CD4-positive, CD25-positive, alpha-beta regulatory T cell (primary cell): ENCODE results near the gene IL23A. TPM values are rescaled to one million over a fixed set of nuclear protein-coding genes. Genes with fewer than 3 reads are reported as not detected.
"Not testable (repeated sequence)": the region's sequence is repeated elsewhere in the genome, so short reads cannot be mapped to it uniquely, and the experiment has no call there.

Experiments used
- ATAC-seq, 2 donors: fragments of 150-1000 bp; cut with Tn5 transposase; one replicate each; pipeline ENCODE4 v1.10.0; 2021; ENCODE audit warnings: low read depth in 2 of 2, moderate number of reproducible peaks in 2 of 2, moderate library complexity in 1 of 2
- DNase-seq, 3 donors: peaks; one replicate each; pipeline versions ENCODE4 v3.0.0 to v3.0.0-alpha.2; 2012 to 2022; ENCODE audit warnings: mixed read lengths in 1 of 3
- H3K27ac ChIP-seq: one replicate; pipeline ENCODE4 v1.7.0; 2013; ENCODE audit warnings: mild to moderate bottlenecking, low read length; ENCODE audit not compliant: insufficient read depth, poor library complexity, severe bottlenecking
- H3K27me3 ChIP-seq: one replicate; pipeline ENCODE4 v1.7.0; 2013; ENCODE audit warnings: low read length; ENCODE audit not compliant: control insufficient read depth, insufficient read depth
- H3K36me3 ChIP-seq: one replicate; pipeline ENCODE4 v1.7.0; 2013; ENCODE audit warnings: mild to moderate bottlenecking, low read length, moderate library complexity; ENCODE audit not compliant: control insufficient read depth, insufficient read depth
- H3K4me1 ChIP-seq: 2 replicates; pipeline ENCODE4 v1.7.0; 2013; ENCODE audit warnings: mild to moderate bottlenecking, low read length; ENCODE audit not compliant: insufficient read depth, control insufficient read depth, poor library complexity, severe bottlenecking
- H3K4me3 ChIP-seq: one replicate; pipeline ENCODE4 v1.7.0; 2013; ENCODE audit warnings: low read depth, mild to moderate bottlenecking, low read length, moderate library complexity
- H3K9me3 ChIP-seq, 2 experiments: 1 replicate in 1 of 2; 2 replicates in 1 of 2; pipeline ENCODE4 v1.7.0; 2013; ENCODE audit warnings: low read length in 2 of 2, mild to moderate bottlenecking in 1 of 2, moderate library complexity in 1 of 2; ENCODE audit not compliant: control insufficient read depth in 2 of 2
- H3K27ac Mint-ChIP-seq, 3 donors: one replicate each; pipeline ENCODE4 v1.8.0; 2020 to 2022; ENCODE audit warnings: mild to moderate bottlenecking in 3 of 3, mixed read lengths in 3 of 3, moderate library complexity in 2 of 3
- H3K27me3 Mint-ChIP-seq: one replicate; pipeline ENCODE4 v1.8.0; 2022; ENCODE audit warnings: mild to moderate bottlenecking, mixed read lengths
- H3K36me3 Mint-ChIP-seq: one replicate; pipeline ENCODE4 v1.8.0; 2020; ENCODE audit warnings: mixed read lengths
- H3K4me1 Mint-ChIP-seq, 4 donors: one replicate each; pipeline ENCODE4 v1.8.0; 2020 to 2022; ENCODE audit warnings: mixed read lengths in 4 of 4, mild to moderate bottlenecking in 1 of 4
- H3K4me3 Mint-ChIP-seq, 4 donors: one replicate each; pipeline ENCODE4 v1.8.0; 2020 to 2022; ENCODE audit warnings: mild to moderate bottlenecking in 4 of 4, mixed read lengths in 4 of 4, moderate library complexity in 3 of 4
- H3K9me3 Mint-ChIP-seq, 7 donors: one replicate each; pipeline ENCODE4 v1.8.0; 2020 to 2022; ENCODE audit warnings: mixed read lengths in 7 of 7, mild to moderate bottlenecking in 3 of 7, moderate library complexity in 2 of 7
- polyA plus RNA-seq, 4 donors: library from polyadenylated mRNA; unstranded; fragments of 300-500 nt; fragmentation: Illumina TruSeq; gene quantifications; one replicate each; pipeline ENCODE4 v1.2.3, GENCODE V29; 2021
- total RNA-seq: library from RNA; stranded (reverse); gene quantifications from one replicate; pipeline ENCODE4 v1.2.3, GENCODE V29; 2022

The IL23A gene
- total and polyA plus RNA-seq, 5 donors from 2014 or later, result 12.2 to 27.1 (median 18.3) TPM

- peak; percentile 95 to 98 (median 95) for DNase-seq
- Histone ChIP-seq H3K4me1 (peaks cover 14% of the 10 kb centered on the region), H3K36me3 (peaks cover 14% of the 10 kb centered on the region), H3K27ac (peak within 1 kb of the TSS; percentile 93), H3K9me3 (no peaks in the 10 kb centered on the region), H3K27me3 (no peaks in the 10 kb centered on the region), H3K4me3 (peak within 1 kb of the TSS; percentile 82)
- ATAC-seq, result peak; percentile 92 to 94
- Mint-ChIP-seq H3K4me3 (peak within 1 kb of the TSS; percentile 98 to 100 (median 98)), H3K27me3 (no peaks in the 10 kb centered on the region), H3K27ac (peak within 1 kb of the TSS; percentile 98 to 99 (median 99)), H3K9me3 (no peaks in the 10 kb centered on the region), H3K4me1 (peaks cover 4 to 24% (median 8%) of the 10 kb centered on the region in 4 donors), H3K36me3 (peaks cover 17% of the 10 kb centered on the region)
Observed at GRCh38 chr12:56315622-56316473, 22.8 kb upstream of the IL23A start, which contains the start of gene CNPY2. CNPY2 (minus strand) TSS chr12:56315988; CDS start chr12:56315217, 771 bp downstream.

GRCh38 chr12:56317675-56318074 is 21.0 kb upstream of the IL23A start:
- Histone ChIP-seq H3K36me3 (peaks cover 14% of the 10 kb centered on the region), H3K4me1 (peaks cover 14% of the 10 kb centered on the region), H3K27me3 (no peaks in the 10 kb centered on the region), H3K27ac (no peak overlapping the region), H3K9me3 (no peaks in the 10 kb centered on the region), H3K4me3 (no peak overlapping the region)
- ATAC-seq (no peak), DNase-seq (no peak)
- Mint-ChIP-seq H3K27ac (no peak overlapping the region), H3K27me3 (no peaks in the 10 kb centered on the region), H3K4me3 (peak overlapping the region in 1 of 4 donors; percentile 25), H3K36me3 (peaks cover 25% of the 10 kb centered on the region), H3K4me1 (peaks cover 4 to 24% (median 8%) of the 10 kb centered on the region in 4 donors), H3K9me3 (no peaks in the 10 kb centered on the region)

DNA sequence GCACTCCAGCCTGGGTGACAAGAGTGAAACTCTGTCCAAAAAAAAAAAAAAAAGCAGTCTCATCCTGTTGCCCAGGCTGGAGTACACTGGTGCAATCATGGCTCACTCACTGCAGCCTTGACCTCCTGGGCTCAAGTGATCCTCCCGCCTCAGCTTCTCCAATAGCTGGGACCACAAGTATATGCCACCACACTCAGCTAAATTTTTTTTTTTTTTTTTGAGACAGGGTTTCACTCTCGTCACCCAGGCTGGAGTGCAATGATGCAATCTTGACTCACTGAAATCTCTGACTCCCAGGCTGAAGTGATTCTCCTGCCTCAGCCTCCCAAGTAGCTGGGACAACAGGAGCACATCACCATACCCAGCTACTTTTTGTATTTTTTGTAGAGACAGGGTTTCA is 17.7 kb upstream of the IL23A start:
- no peaks in the 10 kb centered on the region for H3K27me3 ChIP-seq
- no peak overlapping the region for H3K27ac ChIP-seq
- peaks cover 5% of the 10 kb centered on the region for H3K4me1 ChIP-seq
- ATAC-seq, result no peak
- DNase-seq, result no peak
- Mint-ChIP-seq H3K36me3 (peaks cover 46% of the 10 kb centered on the region), H3K27ac (peak overlapping the region in 1 of 3 donors; percentile 66), H3K9me3 (no peaks in the 10 kb centered on the region), H3K4me3 (no peak overlapping the region), H3K27me3 (no peaks in the 10 kb centered on the region), H3K4me1 (peaks cover 0 to 6% (median 4%) of the 10 kb centered on the region in 4 donors)
- no peaks in the 10 kb centered on the region for H3K9me3 ChIP-seq
- peaks cover 43% of the 10 kb centered on the region for H3K36me3 ChIP-seq
- no peak overlapping the region for H3K4me3 ChIP-seq

DNA sequence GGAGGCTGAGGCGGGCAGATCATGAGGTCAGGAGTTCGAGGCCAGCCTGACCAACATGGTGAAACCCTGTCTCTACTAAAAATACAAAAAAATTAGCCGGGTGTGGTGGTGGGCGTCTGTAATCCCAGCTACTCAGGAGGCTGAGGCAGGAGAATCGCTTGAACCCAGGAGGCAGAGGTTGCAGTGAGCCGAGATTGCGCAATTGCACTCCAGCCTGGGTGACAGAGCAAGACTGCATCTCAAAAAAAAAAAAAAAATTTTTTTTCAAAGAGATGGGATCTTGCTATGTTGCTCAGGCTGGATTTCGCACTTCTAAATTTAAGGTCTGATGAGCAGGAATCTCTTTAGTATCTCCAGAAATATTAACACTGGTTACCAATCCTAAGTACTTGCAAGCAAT is 17.1 kb upstream of the IL23A start:
- H3K9me3 Mint-ChIP-seq, H3K4me3 Mint-ChIP-seq, H3K27ac Mint-ChIP-seq, ATAC-seq, H3K4me3 ChIP-seq, H3K4me1 ChIP-seq, DNase-seq, H3K9me3 ChIP-seq, H3K27me3 Mint-ChIP-seq, H3K27me3 ChIP-seq, H3K4me1 Mint-ChIP-seq, H3K27ac ChIP-seq: not testable (repeated sequence)
- peaks cover 49% of the 10 kb centered on the region for H3K36me3 ChIP-seq
- H3K36me3 Mint-ChIP-seq, result peaks cover 50% of the 10 kb centered on the region

GRCh38 chr12:56324206-56324605 is 14.5 kb upstream of the IL23A start:
- no peak overlapping the region for H3K27ac Mint-ChIP-seq

GRCh38 chr12:56326126-56326525 is 12.6 kb upstream of the IL23A start:
- H3K4me1 Mint-ChIP-seq, result peaks cover under 1 to 7% (median 2%) of the 10 kb centered on the region in 4 donors
- ATAC-seq (no peak), DNase-seq (no peak)
- Histone ChIP-seq H3K36me3 (peaks cover 55% of the 10 kb centered on the region), H3K9me3 (no peaks in the 10 kb centered on the region), H3K4me1 (no peaks in the 10 kb centered on the region), H3K27ac (no peak overlapping the region), H3K27me3 (no peaks in the 10 kb centered on the region), H3K4me3 (no peak overlapping the region)
- H3K27me3 Mint-ChIP-seq, result no peaks in the 10 kb centered on the region
- H3K4me3 Mint-ChIP-seq, result no peak overlapping the region
- H3K9me3 Mint-ChIP-seq, result no peaks in the 10 kb centered on the region
- peaks cover 60% of the 10 kb centered on the region for H3K36me3 Mint-ChIP-seq
- peak overlapping the region in 2 of 3 donors; percentile 35 to 77 for H3K27ac Mint-ChIP-seq

More at GRCh38 chr12:56324206-56324605, 14.5 kb upstream of the IL23A start:
- Histone ChIP-seq H3K9me3 (no peaks in the 10 kb centered on the region), H3K27me3 (no peaks in the 10 kb centered on the region), H3K36me3 (peaks cover 60% of the 10 kb centered on the region), H3K27ac (no peak overlapping the region), H3K4me3 (no peak overlapping the region), H3K4me1 (no peaks in the 10 kb centered on the region)
- no peak for DNase-seq
- no peak overlapping the region for H3K4me3 Mint-ChIP-seq
- H3K4me1 Mint-ChIP-seq, result peaks cover 0 to 7% (median 0%) of the 10 kb centered on the region in 4 donors
- H3K27me3 Mint-ChIP-seq, result no peaks in the 10 kb centered on the region
- H3K36me3 Mint-ChIP-seq, result peaks cover 63% of the 10 kb centered on the region
- no peak for ATAC-seq
- H3K9me3 Mint-ChIP-seq, result no peaks in the 10 kb centered on the region

DNA sequence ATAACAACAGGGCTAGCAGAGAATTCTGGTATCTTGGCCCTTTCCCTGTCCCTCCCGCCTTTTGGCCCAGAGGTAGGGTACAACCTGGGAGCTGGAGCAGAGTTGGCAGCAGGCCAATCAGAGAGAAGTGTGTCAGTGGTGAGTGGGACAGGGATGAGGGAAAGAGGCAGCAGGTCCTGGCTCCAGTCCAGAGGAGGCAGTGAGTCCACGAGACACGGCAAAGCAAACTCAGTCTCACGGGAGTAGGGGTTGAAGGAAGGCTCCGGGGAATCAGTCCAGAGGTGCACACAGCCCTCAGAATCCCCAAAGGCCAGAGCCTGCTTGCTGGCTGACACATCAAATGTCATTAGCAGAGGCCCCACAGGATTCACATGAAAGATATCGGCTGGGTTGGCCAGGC is 12.2 kb upstream of the IL23A start:
- Histone ChIP-seq H3K27ac (no peak overlapping the region), H3K4me1 (no peaks in the 10 kb centered on the region), H3K4me3 (no peak overlapping the region), H3K27me3 (no peaks in the 10 kb centered on the region), H3K36me3 (peaks cover 55% of the 10 kb centered on the region), H3K9me3 (no peaks in the 10 kb centered on the region)
- no peak for ATAC-seq
- H3K4me1 Mint-ChIP-seq, result peaks cover 4 to 11% (median 5%) of the 10 kb centered on the region in 4 donors
- H3K27ac Mint-ChIP-seq, result peak overlapping the region in 1 of 3 donors; percentile 35
- DNase-seq, result no peak
- peaks cover 63% of the 10 kb centered on the region for H3K36me3 Mint-ChIP-seq
- H3K9me3 Mint-ChIP-seq, result no peaks in the 10 kb centered on the region
- H3K4me3 Mint-ChIP-seq, result peak overlapping the region in 1 of 4 donors; percentile 43
- no peaks in the 10 kb centered on the region for H3K27me3 Mint-ChIP-seq
